ENCODE data around the gene MKRN2. TPM values are rescaled to one million over a fixed set of nuclear protein-coding genes. Genes with fewer than 3 reads are reported as not detected.
"Not testable (repeated sequence)": the region's sequence is repeated elsewhere in the genome, so short reads cannot be mapped to it uniquely, and the experiment has no call there.

MKRN2 gene
- total RNA-seq, 2 experiments from 2014 or later, result 20.3 to 22.4 TPM

- H3K27me3 Mint-ChIP-seq; H3K4me3 Mint-ChIP-seq; H3K9me3 Mint-ChIP-seq (ENCODE audit: low read depth); H3K27ac Mint-ChIP-seq; CTCF ChIA-PET; ATAC-seq; DNase-seq: not testable (repeated sequence)
- H3K4me1 Mint-ChIP-seq, result peaks cover 22% of the 10 kb centered on the region
- H3K36me3 Mint-ChIP-seq, result peaks cover 10% of the 10 kb centered on the region
Observed at GRCh38 chr3:12630843-12631242, 74.0 kb downstream of the MKRN2 start.

DNA sequence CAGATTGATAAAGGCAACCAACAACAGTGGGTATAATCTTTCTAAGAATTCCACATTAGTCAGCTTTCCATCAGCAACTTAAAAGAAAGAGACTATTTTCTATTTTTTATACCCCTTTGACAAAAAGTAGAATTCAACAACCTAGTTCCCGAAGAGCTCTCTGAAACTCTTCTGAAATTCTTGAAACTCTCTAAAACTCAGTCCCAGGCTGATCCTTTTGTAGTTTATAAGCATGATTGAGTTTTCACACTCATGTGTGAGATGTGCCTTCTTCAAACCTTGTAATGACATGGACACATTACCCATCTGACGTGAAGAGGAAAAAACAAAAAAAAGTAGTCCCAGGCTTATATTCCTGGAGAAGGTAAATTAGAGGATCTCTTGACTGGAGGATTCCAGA is 75.6 kb downstream of the MKRN2 start:
- no peak for ATAC-seq
- Mint-ChIP-seq H3K4me3 (no peak overlapping the region), H3K27ac (no peak overlapping the region), H3K36me3 (peaks cover 14% of the 10 kb centered on the region), H3K27me3 (no peaks in the 10 kb centered on the region), H3K4me1 (peaks cover 15% of the 10 kb centered on the region), H3K9me3 (ENCODE audit: low read depth) (no peaks in the 10 kb centered on the region)
- CTCF ChIA-PET, result no interaction called here
- no peak for DNase-seq

DNA sequence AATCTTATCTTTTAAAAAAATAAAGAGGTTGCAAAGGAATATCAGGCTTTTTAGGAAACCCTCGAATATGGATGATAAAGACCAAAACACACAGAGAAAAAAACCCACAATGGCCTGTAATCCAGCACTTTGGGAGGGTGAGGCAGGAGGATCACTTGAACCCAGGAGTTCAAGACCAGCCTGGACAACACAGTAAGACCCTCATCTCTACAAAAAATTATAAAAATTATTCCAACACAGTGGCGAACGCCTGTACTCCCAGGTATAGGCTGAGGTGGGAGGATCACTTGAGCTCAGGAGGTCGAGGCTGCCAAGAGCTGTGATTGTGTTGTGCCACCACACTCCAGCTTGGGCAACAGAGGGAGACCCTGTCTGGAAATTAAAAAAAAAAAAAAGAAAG is 76.2 kb downstream of the MKRN2 start:
- Mint-ChIP-seq H3K4me3 (no peak overlapping the region), H3K36me3 (peaks cover 17% of the 10 kb centered on the region), H3K27me3 (no peaks in the 10 kb centered on the region), H3K9me3 (ENCODE audit: low read depth) (no peaks in the 10 kb centered on the region), H3K27ac (no peak overlapping the region), H3K4me1 (peaks cover 15% of the 10 kb centered on the region)
- ATAC-seq, result no peak
- CTCF ChIA-PET, result no interaction called here
- DNase-seq, result no peak

Other genes starting within 250 kb of the MKRN2 start
- 10 to 100 TPM; 12.6 to 13.0 TPM for gene TSEN2, start 72.6 kb upstream of the MKRN2 start, total RNA-seq
- gene MKRN2OS, start 11.6 kb upstream of the MKRN2 start, total RNA-seq, result not detected
- gene RAF1, start 107.0 kb downstream of the MKRN2 start, total RNA-seq, result 10 to 100 TPM; 92.4 to 96.8 TPM
- gene TMEM40, start 202.2 kb downstream of the MKRN2 start, total RNA-seq, result not detected
- under 1 TPM; 0.05 to 0.09 TPM for gene CAND2, start 239.6 kb downstream of the MKRN2 start, total RNA-seq